D341Med (cell line): Measurements from ENCODE around the gene LMNA.

Experiments
- DNase-seq: peaks from one replicate; pipeline ENCODE4 v3.0.0; 2012; ENCODE audit warnings: low spot score

LMNA gene

DNA sequence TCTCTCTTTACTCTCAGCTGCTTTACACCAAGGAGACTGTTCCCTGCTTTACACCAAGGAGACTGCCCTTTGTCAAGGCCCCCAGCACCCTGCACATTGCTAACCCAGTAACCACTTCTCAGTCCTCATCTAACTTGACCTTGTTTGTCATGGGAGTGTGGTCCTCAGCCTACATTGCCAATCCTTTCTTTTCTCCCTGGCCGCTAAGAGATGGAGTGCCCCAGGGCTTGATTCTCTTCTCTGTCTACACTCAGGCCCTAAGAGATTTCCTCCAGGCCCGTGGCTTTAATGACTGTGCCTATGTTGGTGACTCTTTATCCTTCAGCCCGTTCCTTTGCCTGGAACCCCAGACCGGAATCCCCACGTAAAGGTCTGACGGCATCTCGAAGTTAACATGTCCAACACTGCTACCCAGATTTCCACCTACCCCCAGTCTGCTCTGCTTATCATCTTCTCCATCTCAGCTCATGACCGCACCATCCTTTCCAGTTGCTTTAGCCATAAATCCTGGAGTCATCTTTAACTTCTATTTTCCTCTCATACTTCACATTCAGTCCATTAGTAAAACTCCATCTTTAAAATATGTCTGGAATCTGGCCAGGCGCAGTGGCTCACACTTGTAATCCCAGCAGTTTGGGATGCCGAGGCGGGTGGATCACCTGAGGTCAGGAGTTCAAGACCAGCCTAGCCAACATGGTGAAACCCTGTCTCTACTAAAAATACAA is 29.4 kb downstream of the LMNA start:
- DNase-seq, result no peak

DNA sequence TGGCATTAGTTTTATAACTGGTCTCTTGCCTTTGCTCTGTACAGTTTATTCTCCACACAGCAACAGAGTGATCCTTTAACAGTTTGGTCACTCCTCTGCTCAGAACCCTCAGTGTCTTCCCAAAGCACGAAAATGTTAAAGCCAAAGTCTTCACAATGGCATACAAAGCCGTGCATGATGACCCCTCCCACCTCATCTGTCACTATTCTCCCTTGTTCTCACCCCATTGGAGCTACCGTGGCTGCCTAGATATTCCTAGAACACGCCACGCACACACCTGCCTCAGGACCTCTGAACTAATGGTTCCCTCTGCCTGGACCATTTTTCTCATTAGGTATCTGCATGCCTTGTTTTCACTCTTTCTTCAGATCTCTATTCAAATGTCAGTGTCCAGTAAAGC is 30.2 kb downstream of the LMNA start:
- DNase-seq, result no peak

DNA sequence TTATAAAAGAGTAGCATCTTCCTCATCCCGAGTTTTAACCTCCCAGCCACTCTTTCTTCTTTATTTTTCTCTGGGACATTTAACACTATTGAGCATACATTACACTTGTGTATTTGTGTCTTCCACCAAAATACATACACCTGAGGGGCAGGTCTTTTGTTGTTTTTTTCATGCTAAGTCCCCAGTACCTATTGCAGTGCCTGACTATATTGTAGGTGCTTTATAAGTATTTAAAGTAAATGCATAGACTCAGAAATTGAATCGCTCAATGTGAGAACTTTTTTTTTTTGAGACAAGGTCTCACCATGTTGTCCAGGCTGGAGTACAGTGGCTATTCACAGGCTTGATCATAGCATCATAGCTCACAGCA is 31.1 kb downstream of the LMNA start:
- no peak for DNase-seq

DNA sequence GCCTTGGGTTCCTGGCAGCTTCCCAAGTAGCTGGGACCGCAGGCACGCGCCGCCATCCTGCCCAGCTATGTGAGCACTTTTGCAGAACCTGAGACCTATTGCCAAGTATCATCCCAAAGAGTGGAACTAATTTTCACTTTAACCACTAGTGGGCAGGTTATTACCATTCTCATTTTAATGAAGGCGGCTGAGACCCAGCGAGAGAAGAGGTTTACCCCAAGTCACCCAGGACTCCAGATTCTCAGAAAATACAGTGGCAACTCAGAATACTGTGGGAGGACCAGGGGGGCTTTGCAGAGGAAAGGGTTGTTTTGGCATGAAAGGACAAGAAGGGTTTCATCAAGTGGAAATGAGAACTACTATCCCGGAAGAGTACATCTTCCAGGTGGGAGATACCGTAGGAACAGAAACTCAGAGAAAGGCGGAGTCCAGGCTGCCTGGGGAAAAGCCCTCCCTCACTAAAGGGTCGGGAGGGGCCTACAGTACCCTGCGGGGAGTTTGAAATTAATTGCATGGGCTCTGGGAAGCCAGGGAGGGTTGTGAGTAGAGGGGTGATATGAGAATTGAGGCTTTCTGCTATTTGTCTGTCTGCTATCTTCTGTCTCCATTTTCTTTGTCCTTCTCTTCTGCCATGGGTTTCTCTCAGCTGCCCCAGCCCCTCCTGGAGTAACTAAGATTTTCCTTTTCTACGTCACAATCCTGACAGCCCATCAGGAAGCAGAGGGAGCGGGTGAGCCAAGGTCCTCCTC is 31.7 kb downstream of the LMNA start:
- DNase-seq, result peak; percentile 84

DNA sequence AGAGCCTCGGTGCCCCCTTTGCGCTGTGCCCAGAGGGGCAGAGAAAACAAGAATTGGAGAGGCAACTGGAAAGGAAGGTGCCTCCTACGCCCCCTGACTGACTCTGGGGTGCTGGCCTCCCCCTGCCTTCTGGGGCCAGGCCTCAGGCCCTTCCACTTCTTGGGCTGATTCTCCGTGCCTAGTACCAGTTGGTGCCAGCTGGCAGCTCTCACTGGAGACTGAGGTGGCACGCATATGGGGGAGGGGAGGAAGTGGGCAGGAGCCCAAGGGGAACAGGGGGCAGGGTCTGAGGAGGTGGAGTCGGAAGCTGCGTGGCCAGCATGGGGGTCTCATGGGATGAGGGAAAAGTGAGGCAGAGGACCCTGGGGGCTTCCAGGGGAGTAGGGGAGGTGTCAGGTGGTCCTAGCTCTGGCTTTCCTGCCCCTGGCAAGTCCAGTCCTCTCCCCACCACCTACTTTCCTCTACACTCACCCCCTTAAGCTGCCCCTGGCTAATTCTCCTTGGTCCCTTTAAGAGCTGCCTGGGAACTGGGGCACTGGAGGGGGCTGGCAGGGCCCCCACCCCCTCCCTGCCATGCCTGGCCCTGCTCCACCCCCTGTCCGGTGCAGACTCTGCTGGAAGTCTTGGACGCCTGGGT is 32.4 kb downstream of the LMNA start:
- no peak for DNase-seq

DNA sequence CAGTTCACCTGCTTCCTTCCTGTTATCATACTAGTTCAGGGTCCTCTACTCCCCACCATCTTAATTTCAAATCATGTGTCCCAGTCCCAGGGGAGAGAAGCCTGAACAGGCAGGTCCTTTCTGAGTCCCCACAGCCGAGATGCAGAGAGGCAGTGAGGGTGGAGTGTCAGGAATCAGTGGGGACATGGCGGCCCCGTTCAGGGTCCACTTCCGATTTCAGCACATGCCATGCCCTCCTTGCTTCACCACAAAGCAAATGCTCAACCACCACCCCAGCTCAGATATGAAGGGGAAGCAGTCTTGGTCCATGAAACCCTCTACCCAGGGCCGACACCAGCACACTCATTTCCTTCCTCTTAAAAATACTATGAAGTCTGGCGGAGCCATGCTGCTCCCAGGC is 33.7 kb downstream of the LMNA start:
- DNase-seq, result no peak

DNA sequence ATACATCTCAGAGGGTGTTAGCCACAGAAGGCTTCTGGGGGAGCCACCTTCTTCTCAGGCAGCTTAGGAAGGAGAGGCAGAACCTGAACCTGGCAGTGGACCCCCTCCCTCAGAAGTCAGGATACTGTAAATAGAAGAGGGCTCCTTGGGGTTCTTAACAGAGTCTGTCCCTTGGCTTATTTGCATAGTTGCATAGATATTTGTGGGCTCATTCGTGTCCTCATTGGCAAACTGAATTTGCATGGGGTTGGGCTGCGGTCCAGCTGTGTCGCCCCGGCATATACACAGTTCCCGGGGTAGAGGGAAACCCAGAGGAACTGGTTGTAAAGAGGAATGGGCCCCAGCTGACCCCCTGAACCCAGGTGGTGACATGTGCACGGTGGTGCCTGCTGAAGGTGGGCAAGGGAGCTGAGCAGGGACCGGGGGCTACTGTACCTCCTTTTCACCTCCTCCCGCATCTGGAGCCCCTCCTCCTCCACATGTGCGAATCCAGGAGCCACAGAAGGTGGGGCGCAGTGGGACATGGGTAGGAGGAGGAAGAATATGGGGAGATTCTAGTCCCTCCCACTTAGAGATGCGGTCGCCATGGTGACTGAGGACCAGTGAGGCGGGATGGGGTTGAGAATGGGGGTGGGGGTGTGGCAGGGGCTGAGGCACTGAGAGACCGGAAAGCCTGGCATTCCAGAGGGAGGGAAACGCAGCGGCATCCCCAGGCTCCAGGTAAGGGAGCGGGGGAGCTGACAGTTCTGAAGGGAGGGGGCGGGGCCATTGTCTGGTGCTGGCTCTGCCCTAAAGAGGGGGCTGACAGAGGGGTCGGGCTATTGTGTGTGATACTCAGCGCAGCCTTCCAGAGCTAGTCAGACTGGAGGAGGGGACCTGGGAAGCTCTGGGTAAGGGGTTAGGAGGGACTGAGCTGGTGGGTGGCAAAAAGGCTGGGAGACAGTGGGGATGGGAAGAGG is 35.1 kb downstream of the LMNA start:
- no peak for DNase-seq

DNA sequence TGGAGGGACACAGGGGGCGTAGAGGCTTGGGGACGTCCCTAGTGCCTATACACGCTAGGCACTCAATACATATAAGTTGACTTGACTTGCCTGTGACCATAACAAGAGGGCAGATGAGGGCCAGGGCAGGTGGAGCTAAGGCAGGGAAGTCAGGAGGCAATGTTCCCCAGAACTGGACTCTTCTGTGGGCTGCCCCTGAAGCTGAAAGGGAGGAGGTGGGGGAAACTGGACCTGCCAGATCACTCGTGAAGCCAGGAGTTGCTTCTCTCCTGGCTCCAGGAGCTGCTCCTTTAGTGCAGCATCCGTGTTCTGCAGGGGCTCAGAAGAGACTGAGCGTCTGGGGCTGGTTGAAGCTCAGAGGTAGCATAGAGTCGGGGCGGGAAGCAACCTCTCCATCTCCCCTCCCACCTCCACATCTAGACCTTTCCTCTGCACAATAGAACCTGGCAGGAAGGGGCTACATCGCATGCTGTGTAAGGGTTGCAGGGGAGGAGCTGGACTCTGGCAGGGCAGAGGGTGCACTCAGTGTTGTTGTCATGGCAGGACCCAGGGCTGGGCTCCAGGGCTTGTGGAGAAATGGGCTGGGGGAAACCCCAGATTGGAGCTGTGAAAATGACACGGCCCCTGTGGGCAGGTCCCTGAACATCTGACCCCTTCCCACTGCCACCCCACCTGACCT is 36.0 kb downstream of the LMNA start:
- no peak for DNase-seq

DNA sequence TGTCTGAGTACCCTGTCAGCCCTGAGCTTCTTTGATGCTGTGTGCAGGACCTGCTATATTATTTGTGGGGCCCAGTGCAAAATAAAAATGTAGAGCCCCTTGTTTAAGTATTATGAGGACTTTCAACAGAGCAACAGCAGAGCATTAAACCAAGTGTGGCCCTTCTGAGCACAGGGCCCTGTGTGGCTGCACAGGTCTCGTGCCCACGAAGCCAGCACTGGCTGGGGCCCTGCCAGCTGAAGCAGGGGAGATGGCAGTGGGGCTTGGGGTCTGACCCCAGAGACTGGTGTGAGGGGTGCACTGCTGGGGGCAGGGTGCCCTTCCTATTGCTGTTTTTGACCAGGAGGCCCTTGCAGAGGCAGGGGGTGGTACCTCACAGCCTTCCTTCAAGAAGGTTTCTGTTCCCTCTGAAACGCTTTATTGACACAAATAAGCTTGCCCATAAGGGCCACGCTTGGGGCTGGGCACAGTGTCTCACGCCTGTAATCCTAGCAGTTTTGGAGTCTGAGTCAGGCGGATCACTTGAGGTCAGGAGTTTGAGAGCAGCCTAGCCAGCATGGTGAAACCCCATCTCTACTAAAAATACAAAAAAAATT is 36.7 kb downstream of the LMNA start:
- no peak for DNase-seq

DNA sequence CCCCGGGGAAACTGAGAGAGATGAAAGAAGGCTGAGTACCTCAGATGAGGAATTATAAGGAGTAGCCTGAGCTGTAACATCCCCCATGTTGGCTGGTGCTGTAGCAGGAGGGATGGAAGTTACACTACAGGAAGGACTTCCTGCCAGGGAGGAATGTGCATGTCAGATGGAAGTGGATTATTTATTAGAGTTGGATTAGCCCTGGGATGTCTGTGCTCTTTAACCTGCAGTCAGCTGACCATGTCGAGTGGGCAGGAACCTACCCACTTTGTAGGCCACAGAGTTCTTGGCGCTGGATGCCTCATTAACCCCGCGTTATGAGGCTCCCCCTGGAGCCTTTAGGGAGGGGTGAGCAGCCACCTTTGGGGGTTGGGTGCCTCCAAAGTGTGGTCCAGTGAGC is 38.1 kb downstream of the LMNA start:
- no peak for DNase-seq

DNA sequence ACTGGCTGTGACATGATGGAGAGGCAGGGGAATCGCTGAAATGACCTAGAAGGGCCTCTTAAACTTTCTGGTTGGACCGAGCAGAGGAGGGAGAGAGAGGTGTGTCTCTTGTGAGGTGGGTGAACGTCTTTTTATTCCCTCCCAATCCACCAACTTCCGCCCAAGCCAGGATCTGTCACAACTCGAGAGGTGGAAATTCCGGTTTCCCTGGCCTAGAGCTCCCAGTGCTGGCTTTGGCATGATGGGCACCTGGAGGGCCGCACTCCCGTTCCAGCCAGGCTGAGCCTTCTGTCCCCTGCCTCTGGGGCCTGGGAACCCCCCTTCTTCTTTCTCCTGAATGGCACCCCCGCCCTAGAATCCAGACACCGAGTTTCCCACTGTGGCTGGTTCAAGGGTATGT is 38.9 kb downstream of the LMNA start, which contains the start of gene SEMA4A:
SEMA4A (plus strand) TSS at position 224 of the 400 bp plus-strand sequence. CDS start 994 bp downstream, outside the sequence.
- DNase-seq, result no peak

DNA sequence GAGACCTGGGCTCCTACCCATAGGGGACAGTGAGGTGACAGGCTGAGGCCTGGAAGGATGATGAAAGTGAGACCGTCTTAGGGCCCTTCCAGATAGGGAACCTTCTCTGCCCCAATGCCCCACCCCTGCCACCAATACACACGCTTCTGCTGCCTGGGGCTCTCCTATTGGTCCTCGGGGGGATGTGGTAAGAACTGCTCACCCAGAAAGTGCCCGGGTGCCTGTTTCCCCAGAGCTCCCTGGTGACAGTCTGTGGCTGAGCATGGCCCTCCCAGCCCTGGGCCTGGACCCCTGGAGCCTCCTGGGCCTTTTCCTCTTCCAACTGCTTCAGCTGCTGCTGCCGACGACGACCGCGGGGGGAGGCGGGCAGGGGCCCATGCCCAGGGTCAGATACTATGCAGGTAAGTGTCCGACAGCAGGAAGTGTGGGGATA is 39.8 kb downstream of the LMNA start:
- no peak for DNase-seq

DNA sequence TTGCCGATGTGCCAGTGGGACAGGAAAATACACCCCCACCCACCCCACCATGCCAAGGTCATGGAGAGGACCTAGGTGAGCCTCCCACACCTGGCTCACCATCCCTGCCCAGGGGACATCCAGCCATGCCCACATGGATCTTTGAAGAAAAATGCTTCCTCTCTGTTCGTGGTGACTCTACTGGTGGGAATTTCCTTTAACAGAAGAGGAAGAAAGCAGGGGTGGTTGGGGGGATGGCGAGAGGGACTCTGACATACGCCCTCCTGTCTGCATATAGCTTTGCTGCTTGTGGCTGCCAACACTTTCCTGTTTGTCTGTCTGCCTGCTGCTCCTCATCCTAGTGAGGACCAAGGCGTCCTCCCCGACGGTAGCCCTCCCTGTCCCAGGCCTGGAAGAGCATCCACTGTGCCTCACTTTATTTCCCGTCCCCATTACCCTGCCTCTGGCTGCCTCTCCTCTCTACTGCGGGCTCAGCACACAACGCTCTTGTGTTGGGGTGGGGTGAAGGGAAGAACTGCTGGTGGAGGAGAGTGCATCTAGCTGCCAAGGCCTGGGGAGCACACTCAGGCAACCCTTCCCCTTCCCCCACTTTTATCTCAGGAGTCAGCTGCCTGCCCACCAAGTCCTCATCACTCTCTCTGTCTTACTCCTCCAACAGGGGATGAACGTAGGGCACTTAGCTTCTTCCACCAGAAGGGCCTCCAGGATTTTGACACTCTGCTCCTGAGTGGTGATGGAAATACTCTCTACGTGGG is 41.4 kb downstream of the LMNA start:
- DNase-seq, result no peak

DNA sequence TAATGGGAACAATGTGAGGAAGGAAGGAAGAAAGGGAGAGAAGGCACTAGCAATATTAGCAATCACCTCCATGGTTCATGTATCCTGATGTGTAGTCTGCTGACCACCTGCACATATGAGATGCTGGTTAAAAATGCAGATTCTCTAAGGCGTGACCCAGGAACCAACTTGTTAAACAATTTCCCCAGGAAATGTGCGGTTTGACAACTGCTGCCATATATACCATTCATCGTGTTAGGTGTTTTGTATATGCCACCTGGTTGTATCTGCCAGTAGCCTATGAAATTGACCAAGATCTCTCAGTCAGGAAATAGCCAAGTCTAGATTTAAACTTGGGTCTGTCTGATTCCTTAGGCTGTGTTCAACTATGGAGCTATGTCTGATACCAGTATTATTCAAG is 43.0 kb downstream of the LMNA start:
- DNase-seq, result no peak

DNA sequence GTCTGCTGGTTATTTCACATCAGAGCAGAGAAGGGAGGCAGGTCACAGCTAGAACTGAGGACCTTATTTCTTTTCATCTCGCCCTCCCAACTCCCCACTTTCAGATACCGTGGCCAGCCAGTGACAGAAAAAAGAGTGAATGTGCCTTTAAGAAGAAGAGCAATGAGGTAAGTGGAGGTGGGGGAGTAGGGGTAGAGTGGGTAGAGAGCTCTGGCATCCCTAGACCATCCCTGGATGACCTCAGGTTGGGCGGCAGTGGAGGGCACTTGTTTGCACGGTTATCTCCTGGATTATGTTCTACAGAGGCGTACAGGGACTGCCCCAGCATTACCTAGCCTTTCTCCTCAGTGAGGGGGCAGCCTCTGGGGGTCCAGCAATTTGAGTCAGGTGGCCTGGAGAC is 43.5 kb downstream of the LMNA start:
- no peak for DNase-seq

DNA sequence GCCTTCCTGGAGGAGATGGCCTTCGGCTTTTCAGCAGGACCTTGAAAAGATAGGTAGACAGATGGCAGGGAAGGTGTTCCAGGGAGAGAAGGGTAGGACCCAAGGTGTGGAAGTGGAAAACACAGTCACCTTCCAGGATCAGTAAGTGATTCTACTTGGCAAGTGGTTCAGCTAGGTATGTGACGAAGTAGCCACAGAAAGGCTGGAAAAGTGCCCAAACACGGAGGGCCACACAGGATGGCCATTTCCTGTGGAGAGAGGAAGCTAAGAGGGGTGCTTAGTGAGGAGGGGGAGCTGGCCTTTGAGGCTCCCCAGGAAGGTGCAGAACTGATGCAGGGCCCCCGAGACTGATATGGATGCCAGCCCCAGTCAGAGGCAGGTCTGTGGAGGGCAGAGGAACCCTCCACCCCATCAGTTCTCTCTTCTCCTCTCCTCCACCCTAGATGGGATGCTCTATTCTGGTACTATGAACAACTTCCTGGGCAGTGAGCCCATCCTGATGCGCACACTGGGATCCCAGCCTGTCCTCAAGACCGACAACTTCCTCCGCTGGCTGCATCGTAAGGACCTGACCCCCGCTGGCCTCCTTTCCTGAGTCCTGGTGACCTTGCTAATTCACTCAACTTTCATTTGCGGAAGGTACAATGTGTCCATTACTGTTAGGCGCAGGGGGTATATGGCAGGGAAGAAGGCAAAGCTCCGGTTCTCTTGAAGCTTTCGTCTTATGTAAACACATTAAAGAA is 45.7 kb downstream of the LMNA start:
- DNase-seq, result no peak

DNA sequence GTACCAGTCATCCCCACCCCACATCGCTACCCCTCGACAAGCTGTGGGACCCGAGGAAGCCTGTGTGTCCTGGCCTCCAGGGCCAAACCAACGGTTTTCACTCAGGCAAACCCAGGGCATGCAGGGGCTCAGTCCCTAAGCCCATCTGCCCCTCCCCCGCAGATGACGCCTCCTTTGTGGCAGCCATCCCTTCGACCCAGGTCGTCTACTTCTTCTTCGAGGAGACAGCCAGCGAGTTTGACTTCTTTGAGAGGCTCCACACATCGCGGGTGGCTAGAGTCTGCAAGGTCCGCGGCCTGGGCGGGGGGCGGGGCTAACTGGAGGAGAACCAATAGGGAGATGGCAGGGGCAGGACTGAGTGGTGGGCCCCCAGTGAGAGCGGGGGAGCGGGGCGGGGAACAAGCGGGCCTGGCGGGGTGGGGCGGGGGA is 46.2 kb downstream of the LMNA start:
- DNase-seq, result peak; percentile 88

DNA sequence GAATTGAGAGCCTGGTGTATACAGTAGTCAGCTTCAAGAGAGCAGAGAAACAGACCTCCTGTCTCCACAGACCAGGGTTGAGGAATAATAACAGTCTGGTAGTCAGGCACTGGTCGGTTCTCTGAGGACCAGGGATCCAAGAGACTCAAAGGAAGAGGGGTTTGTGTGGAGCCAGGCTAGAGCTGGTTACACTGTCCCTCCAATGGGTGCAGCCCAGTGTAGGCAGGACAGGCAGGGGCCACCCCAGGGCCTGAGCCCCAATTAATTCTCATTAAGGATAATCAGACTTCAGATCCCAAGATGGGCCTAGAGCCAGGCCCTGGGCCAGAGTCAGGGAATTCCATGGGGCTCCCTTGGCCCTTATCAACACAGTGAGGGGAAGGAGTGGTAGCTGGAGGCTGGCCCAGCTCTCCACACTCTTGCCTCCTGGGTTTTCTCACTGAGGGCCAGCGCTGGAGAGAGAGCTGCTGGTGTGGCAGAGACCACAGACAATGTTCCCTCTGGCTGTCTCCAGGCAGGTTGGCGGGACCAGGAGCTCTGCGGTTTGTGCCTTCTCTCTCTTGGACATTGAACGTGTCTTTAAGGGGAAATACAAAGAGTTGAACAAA is 48.0 kb downstream of the LMNA start:
- no peak for DNase-seq

DNA sequence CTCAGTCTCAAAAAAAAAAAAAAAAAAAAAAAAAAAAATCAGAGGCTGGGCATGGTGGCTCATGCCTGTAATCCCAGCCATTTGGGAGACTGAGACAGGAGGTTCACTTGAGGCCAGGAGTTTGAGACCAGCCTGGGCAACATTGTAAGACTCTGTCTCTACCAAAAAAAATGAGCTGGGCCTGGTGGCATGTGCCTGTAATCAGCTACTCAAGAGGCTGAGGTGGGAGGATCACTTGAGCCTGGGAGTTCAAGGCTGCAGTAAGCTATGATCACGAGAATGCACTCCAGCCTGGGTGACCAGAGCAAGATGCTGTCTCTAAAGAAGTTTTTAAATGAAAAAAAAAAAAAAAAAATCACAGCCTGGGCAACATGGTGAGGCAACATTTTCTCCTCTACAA is 49.2 kb downstream of the LMNA start:
- DNase-seq, result no peak
